Measurements from ENCODE around the gene C16orf74. TPM values are rescaled to one million over a fixed set of nuclear protein-coding genes. Genes with fewer than 3 reads are reported as not detected.

The C16orf74 gene
- total and polyA plus RNA-seq, 2 of the 13 experiments (the other 11 are each of a cell fraction or from before 2014, with no cell fraction given) = 0.13 to 0.29 TPM

DNA sequence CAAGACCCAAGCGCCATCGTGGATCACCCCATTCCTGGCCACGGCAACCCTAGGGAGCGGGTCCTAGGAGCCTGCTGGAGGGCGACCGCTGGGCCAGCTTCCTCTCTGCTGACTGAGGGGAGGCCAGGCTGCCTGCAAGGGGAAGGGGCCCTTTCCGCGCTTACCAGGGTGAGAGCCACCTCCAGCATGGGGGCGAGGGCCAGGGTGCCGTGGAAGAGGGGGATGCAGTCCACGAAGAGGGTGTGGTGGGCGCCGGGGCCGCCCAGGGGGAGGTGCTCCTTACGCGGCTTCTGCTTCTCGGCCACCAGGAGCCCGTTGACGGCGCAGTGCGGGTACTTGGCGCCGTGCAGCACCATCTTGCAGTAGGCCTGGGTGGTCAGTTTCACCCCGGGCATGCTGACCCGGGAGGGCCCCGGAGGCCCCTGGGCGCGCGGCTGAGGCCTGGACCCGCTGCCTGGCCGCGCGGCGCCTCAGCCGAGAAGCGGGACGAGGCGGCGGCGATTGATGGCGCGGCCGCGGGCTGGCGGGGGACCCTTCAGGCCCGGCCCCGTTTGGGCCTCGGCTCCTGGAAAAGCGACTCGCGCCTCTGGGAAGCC lies 48.1 kb upstream of the C16orf74 start (continued):
- no peak for TF ChIP-seq ZNF709 (CRISPR knock-in tag; IDR thresholded peaks at IDR 0.05)
- TF ChIP-seq RXRA (CRISPR knock-in tag; IDR thresholded peaks at IDR 0.05) = no peak
- TF ChIP-seq ZNF3 (CRISPR knock-in tag; IDR thresholded peaks at IDR 0.05) = no peak
- peak; percentile 30 for TF ChIP-seq ARNT2 (CRISPR knock-in tag; IDR thresholded peaks at IDR 0.05; ENCODE audit: low read depth)
- TF ChIP-seq ZNF720 (CRISPR knock-in tag; IDR thresholded peaks at IDR 0.05) = no peak; the same call in 1 of the 2 replicates
- TF ChIP-seq ZNF879 (CRISPR knock-in tag; IDR thresholded peaks at IDR 0.05) = peak; percentile 52; the same call in 1 of the 2 replicates
- no peak for TF ChIP-seq ZC3H4 (CRISPR knock-in tag; IDR thresholded peaks at IDR 0.05; ENCODE audit: borderline replicate concordance)
- TF ChIP-seq DZIP1 (CRISPR knock-in tag; IDR thresholded peaks at IDR 0.05) = 0 out of 2 replicates have a peak, but pooled peaks have one; percentile 65
- TF ChIP-seq, protein P1, sequence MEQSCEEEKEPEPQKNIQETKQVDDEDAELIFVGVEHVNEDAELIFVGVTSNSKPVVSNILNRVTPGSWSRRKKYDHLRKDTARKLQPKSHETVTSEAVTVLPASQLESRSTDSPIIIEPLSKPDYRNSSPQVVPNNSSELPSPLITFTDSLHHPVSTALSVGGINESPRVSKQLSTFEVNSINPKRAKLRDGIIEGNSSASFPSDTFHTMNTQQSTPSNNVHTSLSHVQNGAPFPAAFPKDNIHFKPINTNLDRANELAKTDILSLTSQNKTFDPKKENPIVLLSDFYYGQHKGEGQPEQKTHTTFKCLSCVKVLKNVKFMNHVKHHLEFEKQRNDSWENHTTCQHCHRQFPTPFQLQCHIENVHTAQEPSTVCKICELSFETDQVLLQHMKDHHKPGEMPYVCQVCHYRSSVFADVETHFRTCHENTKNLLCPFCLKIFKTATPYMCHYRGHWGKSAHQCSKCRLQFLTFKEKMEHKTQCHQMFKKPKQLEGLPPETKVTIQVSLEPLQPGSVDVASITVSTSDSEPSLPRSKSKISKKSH (CRISPR knock-in tag; IDR thresholded peaks at IDR 0.05; ENCODE audit: borderline replicate concordance) = 0 out of 2 replicates have a peak, but pooled peaks have one; percentile 31
- TF ChIP-seq SIX1 (CRISPR knock-in tag; IDR thresholded peaks at IDR 0.05; ENCODE audit: borderline replicate concordance) = no peak
- no peak for TF ChIP-seq SRSF9 (IDR thresholded peaks at IDR 0.05; ENCODE audit: borderline replicate concordance, insufficient read depth, low read depth, low read length, poor library complexity, severe bottlenecking)
- TF ChIP-seq, protein P2, sequence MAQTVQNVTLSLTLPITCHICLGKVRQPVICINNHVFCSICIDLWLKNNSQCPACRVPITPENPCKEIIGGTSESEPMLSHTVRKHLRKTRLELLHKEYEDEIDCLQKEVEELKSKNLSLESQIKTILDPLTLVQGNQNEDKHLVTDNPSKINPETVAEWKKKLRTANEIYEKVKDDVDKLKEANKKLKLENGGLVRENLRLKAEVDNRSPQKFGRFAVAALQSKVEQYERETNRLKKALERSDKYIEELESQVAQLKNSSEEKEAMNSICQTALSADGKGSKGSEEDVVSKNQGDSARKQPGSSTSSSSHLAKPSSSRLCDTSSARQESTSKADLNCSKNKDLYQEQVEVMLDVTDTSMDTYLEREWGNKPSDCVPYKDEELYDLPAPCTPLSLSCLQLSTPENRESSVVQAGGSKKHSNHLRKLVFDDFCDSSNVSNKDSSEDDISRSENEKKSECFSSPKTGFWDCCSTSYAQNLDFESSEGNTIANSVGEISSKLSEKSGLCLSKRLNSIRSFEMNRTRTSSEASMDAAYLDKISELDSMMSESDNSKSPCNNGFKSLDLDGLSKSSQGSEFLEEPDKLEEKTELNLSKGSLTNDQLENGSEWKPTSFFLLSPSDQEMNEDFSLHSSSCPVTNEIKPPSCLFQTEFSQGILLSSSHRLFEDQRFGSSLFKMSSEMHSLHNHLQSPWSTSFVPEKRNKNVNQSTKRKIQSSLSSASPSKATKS (CRISPR knock-in tag; IDR thresholded peaks at IDR 0.05) = no peak
- TF ChIP-seq ZNF101 (CRISPR knock-in tag; IDR thresholded peaks at IDR 0.05; ENCODE audit: borderline replicate concordance, low read depth) = 0 out of 2 replicates have a peak, but pooled peaks have one; percentile 27
- peak; percentile 62; the same call in 1 of the 2 replicates for TF ChIP-seq MZF1 (CRISPR knock-in tag; IDR thresholded peaks at IDR 0.05; ENCODE audit: borderline replicate concordance)
- TF ChIP-seq ZNF776 (CRISPR knock-in tag; IDR thresholded peaks at IDR 0.05) = 0 out of 2 replicates have a peak, but pooled peaks have one; percentile 2
- no peak for TF ChIP-seq SP1 (IDR thresholded peaks at IDR 0.05)
- TF ChIP-seq SP1 (CRISPR knock-in tag; IDR thresholded peaks at IDR 0.05) = no peak
- TF ChIP-seq MYPOP (CRISPR knock-in tag; IDR thresholded peaks at IDR 0.05) = 0 out of 2 replicates have a peak, but pooled peaks have one; percentile 4
- no peak for TF ChIP-seq ZNF713 (CRISPR knock-in tag; IDR thresholded peaks at IDR 0.05)
- TF ChIP-seq, protein P3, sequence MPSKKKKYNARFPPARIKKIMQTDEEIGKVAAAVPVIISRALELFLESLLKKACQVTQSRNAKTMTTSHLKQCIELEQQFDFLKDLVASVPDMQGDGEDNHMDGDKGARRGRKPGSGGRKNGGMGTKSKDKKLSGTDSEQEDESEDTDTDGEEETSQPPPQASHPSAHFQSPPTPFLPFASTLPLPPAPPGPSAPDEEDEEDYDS (CRISPR knock-in tag; IDR thresholded peaks at IDR 0.05) = no peak
- TF ChIP-seq ZBTB14 (CRISPR knock-in tag; IDR thresholded peaks at IDR 0.05) = no peak
